Naive thymus-derived CD4-positive, alpha-beta T cell (primary cell): ENCODE data around the gene PTGES. TPM values are rescaled to one million over a fixed set of nuclear protein-coding genes. Genes with fewer than 3 reads are reported as not detected.

ENCODE experiments used
- ATAC-seq: fragments of 150-1000 bp; cut with Tn5 transposase; 2 replicates; pipeline ENCODE4 v1.10.0; 2021; ENCODE audit warnings: mild to moderate bottlenecking, moderate library complexity
- CTCF ChIA-PET: fragments of 350-600 bp; sonication (Branson Sonifier 250); formaldehyde crosslinking; loops from one replicate; lab custom pipeline; 2021; ENCODE audit warnings: antibody characterized with exemption; lab: Charles Lee
- POLR2A ChIA-PET: fragments of 350-600 bp; sonication (Branson Sonifier 250); formaldehyde crosslinking; loops from one replicate; lab custom pipeline; 2021; ENCODE audit warnings: antibody characterized with exemption, inconsistent platforms; lab: Charles Lee
- DNase-seq, 9 donors: peaks; one replicate each; pipeline versions ENCODE4 v3.0.0 to v3.0.0-alpha.2; 2020 to 2022; ENCODE audit warnings: mixed read lengths in 1 of 9
- H3K27ac ChIP-seq: one replicate; pipeline ENCODE4 v1.7.0; 2013; ENCODE audit warnings: mild to moderate bottlenecking, low read depth, low read length, moderate library complexity
- H3K27me3 ChIP-seq, 2 donors: one replicate each; pipeline ENCODE4 v1.7.0; 2013; ENCODE audit warnings: low read length in 2 of 2, mild to moderate bottlenecking in 2 of 2, moderate library complexity in 2 of 2; ENCODE audit not compliant: control insufficient read depth in 2 of 2, insufficient read depth in 2 of 2
- H3K36me3 ChIP-seq, 3 experiments: 1 replicate in 2 of 3; 2 replicates in 1 of 3; pipeline ENCODE4 v1.7.0; 2013; ENCODE audit warnings: low read length in 3 of 3, mild to moderate bottlenecking in 3 of 3, moderate library complexity in 1 of 3; ENCODE audit not compliant: insufficient read depth in 3 of 3, control insufficient read depth in 2 of 3
- H3K4me1 ChIP-seq, 2 donors: one replicate each; pipeline ENCODE4 v1.7.0; 2013; ENCODE audit warnings: low read length in 2 of 2, mild to moderate bottlenecking in 2 of 2, moderate library complexity in 1 of 2; ENCODE audit not compliant: control insufficient read depth in 2 of 2, insufficient read depth in 2 of 2
- H3K4me3 ChIP-seq: 2 replicates; pipeline ENCODE4 v1.7.0; 2013; ENCODE audit warnings: mild to moderate bottlenecking, low read length
- H3K9me3 ChIP-seq, 3 experiments: 1 replicate in 2 of 3; 2 replicates in 1 of 3; pipeline ENCODE4 v1.7.0; 2013; ENCODE audit warnings: low read length in 3 of 3; ENCODE audit not compliant: control insufficient read depth in 2 of 3
- H3K27ac Mint-ChIP-seq, 9 donors: one replicate each; pipeline ENCODE4 v1.8.0; 2020 to 2022; ENCODE audit warnings: mixed read lengths in 9 of 9, mild to moderate bottlenecking in 8 of 9, moderate library complexity in 5 of 9, inconsistent platforms in 2 of 9
- H3K27me3 Mint-ChIP-seq, 5 donors: one replicate each; pipeline ENCODE4 v1.8.0; 2021 to 2022; ENCODE audit warnings: mixed read lengths in 5 of 5, mild to moderate bottlenecking in 1 of 5
- H3K36me3 Mint-ChIP-seq, 5 donors: one replicate each; pipeline ENCODE4 v1.8.0; 2020 to 2022; ENCODE audit warnings: mixed read lengths in 5 of 5, mild to moderate bottlenecking in 3 of 5, inconsistent platforms in 1 of 5
- H3K4me1 Mint-ChIP-seq, 7 donors: one replicate each; pipeline ENCODE4 v1.8.0; 2020 to 2022; ENCODE audit warnings: mixed read lengths in 7 of 7, mild to moderate bottlenecking in 3 of 7, inconsistent platforms in 1 of 7
- H3K4me3 Mint-ChIP-seq, 10 donors: one replicate each; pipeline ENCODE4 v1.8.0; 2020 to 2022; ENCODE audit warnings: mild to moderate bottlenecking in 10 of 10, mixed read lengths in 10 of 10, moderate library complexity in 6 of 10, inconsistent platforms in 2 of 10
- H3K9me3 Mint-ChIP-seq, 11 donors: one replicate each; pipeline ENCODE4 v1.8.0; 2020 to 2022; ENCODE audit warnings: mixed read lengths in 11 of 11, mild to moderate bottlenecking in 4 of 11, inconsistent platforms in 1 of 11, moderate library complexity in 1 of 11
- intact Hi-C, 2 donors: fragments of 100-400 bp; cut with micrococcal nuclease; formaldehyde crosslinking; loops; one replicate each; pipeline ENCODE4 v1.15.1; 2023
- polyA plus RNA-seq, 2 donors: library from polyadenylated mRNA; unstranded; fragments of 300-500 nt; fragmentation: Illumina TruSeq; gene quantifications; one replicate each; pipeline ENCODE4 v1.2.3, GENCODE V29; 2021
- total RNA-seq, 6 experiments: library from RNA in 5 of 6; stranded (reverse) in 5 of 6; gene quantifications; 1 replicate in 5 of 6; 2 replicates in 1 of 6; pipeline ENCODE4 v1.2.3 and lab custom pipeline; 2021 to 2026

The PTGES gene
- total and polyA plus RNA-seq, 7 experiments from 2014 or later, result 0.19 to 1.1 (median 0.50) TPM; not detected in 4

- H3K4me3 ChIP-seq, result no peak overlapping the region
- CTCF ChIA-PET, result no interaction called here
- H3K36me3 ChIP-seq, result no peaks in the 10 kb centered on the region
- H3K4me3 Mint-ChIP-seq, result peak overlapping the region in 1 of 10 donors; percentile 33
- H3K27ac Mint-ChIP-seq, result peak overlapping the region in 3 of 9 donors; percentile 19 to 54 (median 33)
- no peaks in the 10 kb centered on the region for H3K9me3 Mint-ChIP-seq
- POLR2A ChIA-PET, result no interaction called here
- H3K27me3 Mint-ChIP-seq, result no peaks in the 10 kb centered on the region
- no peak for ATAC-seq
- H3K27me3 ChIP-seq, result no peaks in the 10 kb centered on the region
- intact Hi-C loops, result no loop called here
- H3K4me1 ChIP-seq, result peaks cover 0 to 20% of the 10 kb centered on the region in 2 donors
- H3K27ac ChIP-seq, result no peak overlapping the region
- H3K9me3 ChIP-seq, result no peaks in the 10 kb centered on the region
- DNase-seq, result no peak
- H3K36me3 Mint-ChIP-seq, result no peaks in the 10 kb centered on the region
- peaks cover 0 to 28% (median 18%) of the 10 kb centered on the region in 7 donors for H3K4me1 Mint-ChIP-seq
These were observed 43.2 kb downstream of the PTGES start for GRCh38 chr9:129709438-129710168.

- peak overlapping the region in 2 of 9 donors; percentile 0 to 3 for H3K27ac Mint-ChIP-seq
These were observed 44.0 kb downstream of the PTGES start for GRCh38 chr9:129708793-129709192.

GRCh38 chr9:129704807-129705206 is 48.0 kb downstream of the PTGES start:
- Mint-ChIP-seq H3K4me3 (no peak overlapping the region), H3K4me1 (peaks cover 0 to under 1% (median 0%) of the 10 kb centered on the region in 7 donors), H3K27me3 (peaks cover under 1 to 16% (median 8%) of the 10 kb centered on the region in 5 donors), H3K9me3 (no peaks in the 10 kb centered on the region), H3K27ac (no peak overlapping the region), H3K36me3 (no peaks in the 10 kb centered on the region)
- Histone ChIP-seq H3K27me3 (no peaks in the 10 kb centered on the region), H3K9me3 (no peaks in the 10 kb centered on the region), H3K4me3 (no peak overlapping the region), H3K27ac (no peak overlapping the region), H3K36me3 (no peaks in the 10 kb centered on the region), H3K4me1 (no peaks in the 10 kb centered on the region)
- DNase-seq (no peak), ATAC-seq (no peak)
- ChIA-PET CTCF (no interaction called here), POLR2A (no interaction called here)
- intact Hi-C loops, result no loop called here

More at GRCh38 chr9:129708793-129709192, 44.0 kb downstream of the PTGES start:
- POLR2A ChIA-PET, result no interaction called here
- H3K36me3 Mint-ChIP-seq, result no peaks in the 10 kb centered on the region
- Histone ChIP-seq H3K27ac (no peak overlapping the region), H3K27me3 (no peaks in the 10 kb centered on the region), H3K4me3 (no peak overlapping the region), H3K36me3 (no peaks in the 10 kb centered on the region), H3K9me3 (no peaks in the 10 kb centered on the region), H3K4me1 (peaks cover 0 to 20% of the 10 kb centered on the region in 2 donors)
- CTCF ChIA-PET, result no interaction called here
- peak overlapping the region in 1 of 10 donors; percentile 45 for H3K4me3 Mint-ChIP-seq
- H3K9me3 Mint-ChIP-seq, result no peaks in the 10 kb centered on the region
- H3K27me3 Mint-ChIP-seq, result no peaks in the 10 kb centered on the region
- H3K4me1 Mint-ChIP-seq, result peaks cover 0 to 28% (median 18%) of the 10 kb centered on the region in 7 donors
- ATAC-seq (no peak), DNase-seq (no peak)
- intact Hi-C loops, result no loop called here

GRCh38 chr9:129703667-129704355 is 49.0 kb downstream of the PTGES start:
- Histone ChIP-seq H3K27me3 (no peaks in the 10 kb centered on the region), H3K9me3 (no peaks in the 10 kb centered on the region), H3K4me3 (no peak overlapping the region), H3K27ac (no peak overlapping the region), H3K36me3 (no peaks in the 10 kb centered on the region), H3K4me1 (no peaks in the 10 kb centered on the region)
- Mint-ChIP-seq H3K4me3 (no peak overlapping the region), H3K9me3 (no peaks in the 10 kb centered on the region), H3K36me3 (no peaks in the 10 kb centered on the region), H3K27me3 (peaks cover 3 to 26% (median 14%) of the 10 kb centered on the region in 5 donors), H3K4me1 (no peaks in the 10 kb centered on the region), H3K27ac (no peak overlapping the region)
- intact Hi-C loops, result no loop called here
- DNase-seq (no peak), ATAC-seq (no peak)
- CTCF ChIA-PET, result no interaction called here
- POLR2A ChIA-PET, result no interaction called here

- DNase-seq (no peak), ATAC-seq (no peak)
- Mint-ChIP-seq H3K4me1 (no peaks in the 10 kb centered on the region), H3K9me3 (no peaks in the 10 kb centered on the region), H3K4me3 (no peak overlapping the region), H3K36me3 (no peaks in the 10 kb centered on the region), H3K27me3 (peaks cover 4 to 33% (median 16%) of the 10 kb centered on the region in 5 donors), H3K27ac (no peak overlapping the region)
- Histone ChIP-seq H3K4me3 (no peak overlapping the region), H3K27me3 (no peaks in the 10 kb centered on the region), H3K4me1 (no peaks in the 10 kb centered on the region), H3K36me3 (no peaks in the 10 kb centered on the region), H3K9me3 (no peaks in the 10 kb centered on the region), H3K27ac (no peak overlapping the region)
- intact Hi-C loops, result no loop called here
- ChIA-PET POLR2A (interaction anchor here (0.6 kb wide), 1 partner anchor 64 kb away, joined by 3 read pairs; no protein-coding TSS in a partner anchor), CTCF (no interaction called here)
These were observed 50.0 kb downstream of the PTGES start for GRCh38 chr9:129702589-129703520.

- ChIA-PET CTCF (no interaction called here), POLR2A (no interaction called here)
- H3K27me3 ChIP-seq, result no peaks in the 10 kb centered on the region
- H3K4me3 ChIP-seq, result no peak overlapping the region
- H3K9me3 ChIP-seq, result no peaks in the 10 kb centered on the region
- no peak overlapping the region for H3K27ac ChIP-seq
- Mint-ChIP-seq H3K4me1 (peaks cover 0 to 4% (median 3%) of the 10 kb centered on the region in 7 donors), H3K27ac (no peak overlapping the region), H3K9me3 (peaks cover 0 to 1% (median 0%) of the 10 kb centered on the region in 11 donors), H3K4me3 (no peak overlapping the region), H3K27me3 (peaks cover 12 to 40% (median 21%) of the 10 kb centered on the region in 5 donors), H3K36me3 (no peaks in the 10 kb centered on the region)
- no peaks in the 10 kb centered on the region for H3K4me1 ChIP-seq
- no peaks in the 10 kb centered on the region for H3K36me3 ChIP-seq
- DNase-seq, result no peak
- intact Hi-C loops, result no loop called here
- ATAC-seq, result no peak
These were observed 51.3 kb downstream of the PTGES start for GRCh38 chr9:129701549-129701948.
